HepG2 (cell line): ENCODE measurements around the gene PTPRQ. TPM values are rescaled to one million over a fixed set of nuclear protein-coding genes. Genes with fewer than 3 reads are reported as not detected.

Experiments
- ATAC-seq: fragments of 200-7000 bp; cut with Tn5 transposase; 3 replicates; pipeline ENCODE4 v1.9.1; 2020; ENCODE audit warnings: mild to moderate bottlenecking, moderate library complexity
- BruUV-seq: library from RNA; stranded (reverse); fragments of 400-500 nt; replicated peaks from 2 replicates; lab custom pipeline; 2021; lab: Mats Ljungman, UMichigan
- CTCF ChIA-PET: fragments of 300-600 bp; formaldehyde crosslinking; extraction: SDS; loops from one replicate; lab custom pipeline; 2021; ENCODE audit warnings: low total read pairs, inconsistent platforms, low intra/inter-chr PET ratio; lab: Yijun Ruan, JAX
- POLR2A ChIA-PET: fragments of 350-600 bp; sonication (Branson Sonifier 250); formaldehyde crosslinking; loops from one replicate; lab custom pipeline; 2020; ENCODE audit warnings: antibody characterized with exemption, inconsistent platforms; lab: Yijun Ruan, JAX
- DNase-seq: peaks from one replicate; pipeline ENCODE4 v3.0.0-alpha.2; 2015; ENCODE audit warnings: low spot score
- FAIRE-seq: peaks from 3 replicates; lab custom pipeline; 2011; peaks lifted over from hg19 to GRCh38; lab: Jason Lieb, UNC
- H2AFZ ChIP-seq: one replicate; pipeline ENCODE4 v1.6.1; 2011; ENCODE audit warnings: low read length, inconsistent platforms
- H3K27ac ChIP-seq: fragments of 300-600 bp; 3 replicates; pipeline ENCODE4 v1.8.0; 2011; ENCODE audit warnings: mixed run types, mild to moderate bottlenecking, mixed read lengths, low read length, inconsistent platforms; ENCODE audit not compliant: insufficient read depth; ENCODE audit errors: extremely low read length
- H3K27me3 ChIP-seq, 2 experiments: fragments of 200-600 bp in 1 of 2; 2 replicates in 1 of 2; 3 replicates in 1 of 2; pipeline versions ENCODE4 v1.6.0 to v1.8.0; 2011; ENCODE audit warnings: low read length in 2 of 2, mild to moderate bottlenecking in 2 of 2, moderate library complexity in 2 of 2, inconsistent platforms in 1 of 2; ENCODE audit not compliant: insufficient read depth in 2 of 2, control insufficient read depth in 1 of 2
- H3K36me3 ChIP-seq, 2 experiments: fragments of 200-600 bp in 1 of 2; replicated peaks in 1 of 2; 2 replicates in 1 of 2; 3 replicates in 1 of 2; pipeline versions ENCODE4 v1.5.1 to v1.8.0; 2011; ENCODE audit warnings: low read length in 2 of 2, inconsistent platforms in 1 of 2; ENCODE audit not compliant: insufficient read depth in 2 of 2, control insufficient read depth in 1 of 2
- H3K4me1 ChIP-seq: 2 replicates; pipeline ENCODE4 v1.5.1; 2012; ENCODE audit warnings: low read length, inconsistent platforms; ENCODE audit not compliant: insufficient read depth
- H3K4me2 ChIP-seq: 2 replicates; pipeline ENCODE4 v1.6.0; 2011; ENCODE audit warnings: low read depth, low read length, inconsistent platforms
- H3K4me3 ChIP-seq, 3 experiments: fragments of 200-600 bp in 1 of 3; sonication (generic), shearing (Covaris generic) in 1 of 3; replicated peaks in 1 of 3; 2 replicates each; pipeline ENCODE4 v1.5.1; 2011 to 2016; ENCODE audit warnings: low read length in 3 of 3, inconsistent platforms in 2 of 3, low read depth in 2 of 3, mild to moderate bottlenecking in 2 of 3, control low read depth in 1 of 3, mixed read lengths in 1 of 3; ENCODE audit not compliant: insufficient read depth in 1 of 3
- H3K79me2 ChIP-seq: one replicate; pipeline ENCODE4 v1.6.1; 2011; ENCODE audit warnings: low read length, inconsistent platforms; ENCODE audit not compliant: insufficient read depth
- H3K9ac ChIP-seq: 2 replicates; pipeline ENCODE4 v1.6.0; 2011; ENCODE audit warnings: mild to moderate bottlenecking, low read depth, low read length, inconsistent platforms; ENCODE audit not compliant: insufficient read depth
- H3K9me3 ChIP-seq: 2 replicates; pipeline ENCODE4 v1.5.1; 2012; ENCODE audit warnings: mild to moderate bottlenecking, low read length
- H4K20me1 ChIP-seq: 2 replicates; pipeline ENCODE4 v1.6.0; 2011; ENCODE audit warnings: inconsistent platforms, mild to moderate bottlenecking, low read length, moderate library complexity; ENCODE audit not compliant: insufficient read depth
- CREB1 ChIP-seq, 2 experiments: fragments of 450-650 bp in 1 of 2; IDR thresholded peaks; 2 replicates each; pipeline ENCODE4 v1.6.1; 2016 to 2017; ENCODE audit warnings: control low read depth in 1 of 2, mild to moderate bottlenecking in 1 of 2, missing compliant biosample characterization in 1 of 2, missing genetic modification characterization in 1 of 2
- EP300 ChIP-seq, 3 experiments: sonication (generic) in 1 of 3; formaldehyde crosslinking in 1 of 3; IDR thresholded peaks; 2 replicates each; pipeline versions ENCODE4 v1.5.1 to v1.6.1; 2011 to 2020; ENCODE audit warnings: low read depth in 2 of 3, low read length in 2 of 3, borderline replicate concordance in 1 of 3, improper control_type of control experiment in 1 of 3, mild to moderate bottlenecking in 1 of 3, missing genetic modification reagents in 1 of 3, moderate library complexity in 1 of 3
- HNRNPK ChIP-seq: fragments of 200-400 bp; formaldehyde crosslinking; IDR thresholded peaks from 2 replicates; pipeline ENCODE4 v1.6.1; 2018; ENCODE audit warnings: low read length, low read depth, moderate library complexity, mild to moderate bottlenecking; ENCODE audit not compliant: poor library complexity, severe bottlenecking
- JUND ChIP-seq: sonication (generic); formaldehyde crosslinking; IDR thresholded peaks from 2 replicates; pipeline ENCODE4 v1.8.0; 2022; ENCODE audit warnings: mild to moderate bottlenecking, missing genetic modification reagents
- ZFP62 ChIP-seq: sonication (generic); formaldehyde crosslinking; IDR thresholded peaks from 2 replicates; pipeline ENCODE4 v1.4.0; 2020; ENCODE audit warnings: missing genetic modification reagents
- ZNF407 ChIP-seq: sonication (generic); formaldehyde crosslinking; IDR thresholded peaks from one replicate; pipeline ENCODE4 v1.5.1; 2020; ENCODE audit warnings: mild to moderate bottlenecking, missing genetic modification reagents; ENCODE audit errors: not compliant biosample characterization
- ZSCAN29 ChIP-seq: sonication (generic); formaldehyde crosslinking; conservative IDR thresholded peaks from 2 replicates; pipeline ENCODE4 v1.4.0; 2020; ENCODE audit warnings: mild to moderate bottlenecking, missing genetic modification reagents
- WGBS: methylation state at CpG from one replicate; pipeline ENCODE4 v1.1.6; 2017; ENCODE audit warnings: low lambda C conversion rate; 5-methylcytosine and 5-hydroxymethylcytosine counted together
- in situ Hi-C: cut with HindIII; loops from 2 replicates; pipeline ENCODE4 v1.10.0; 2017; ENCODE audit warnings: low pct_unique_long_range_greater_than_20kb; ENCODE audit not compliant: extremely low pct_ligation_motif_present
- intact Hi-C: fragments of 100-400 bp; cut with micrococcal nuclease; formaldehyde crosslinking; loops from one replicate; pipeline ENCODE4 v1.10.0; 2022; ENCODE audit not compliant: unreplicated experiment
- polyA plus RNA-seq, 8 experiments: library from polyadenylated mRNA; depleted of rRNA in 3 of 8; stranded (reverse) in 7 of 8; unstranded in 1 of 8; fragments of >200 nt; fragmentation: Illumina TruSeq in 4 of 8; extraction: Trizol in 4 of 8; gene quantifications; 2 replicates each; pipeline versions ENCODE4 v1.2.1 to v1.2.3, GENCODE V29; 2011 to 2016; ENCODE audit warnings: low read depth in 4 of 8, missing spikeins in 1 of 8, mixed read lengths in 1 of 8; ENCODE audit not compliant: insufficient read depth in 1 of 8
- total RNA-seq, 5 experiments: library from RNA; depleted of rRNA; stranded (reverse); fragments of >200 nt; fragmentation: Illumina TruSeq; extraction: Trizol; gene quantifications; 2 replicates each; pipeline ENCODE4 v1.2.3, GENCODE V29; 2016; ENCODE audit warnings: low read depth in 1 of 5

PTPRQ gene
- total and polyA plus RNA-seq, 2 of the 13 experiments (the other 11 are each of a cell fraction or from before 2014, with no cell fraction given), result not detected

- TF ChIP-seq ZSCAN29 (CRISPR knock-in tag) (no peak), HNRNPK (no peak), ZFP62 (CRISPR knock-in tag) (no peak), ZNF407 (CRISPR knock-in tag) (no peak)
Measured at GRCh38 chr12:80636832-80637231, 192.8 kb downstream of the PTPRQ start (continued).

- intact Hi-C loops, result no loop called here
- BruUV-seq, result no TSS peak
- 4% methylated on average over 2 of the region's 2 CpGs for WGBS
- H4K20me1 ChIP-seq, result no peaks in the 10 kb centered on the region
- no peaks in the 10 kb centered on the region for H3K27me3 ChIP-seq
- H3K4me3 ChIP-seq, result no peak overlapping the region
- no peak overlapping the region for H2AFZ ChIP-seq
- no peak overlapping the region for H3K27ac ChIP-seq
- H3K9me3 ChIP-seq, result no peaks in the 10 kb centered on the region
- peak; percentile 65 for TF ChIP-seq CREB1 (IDR thresholded peaks at IDR 0.05)
- TF ChIP-seq CREB1 (CRISPR knock-in tag; IDR thresholded peaks at IDR 0.05), result no peak
- TF ChIP-seq EP300 (IDR thresholded peaks at IDR 0.05; ENCODE audit: low read depth in 2 of 2, low read length in 2 of 2), result no peak
- no peak for TF ChIP-seq EP300 (CRISPR knock-in tag; IDR thresholded peaks at IDR 0.05; ENCODE audit: borderline replicate concordance)
- no peak for TF ChIP-seq JUND (CRISPR knock-in tag)
- TF ChIP-seq, all 625 proteins: peak for 1
- ATAC-seq (no peak), FAIRE-seq (no peak), DNase-seq (no peak)
- Histone ChIP-seq H3K4me2 (no peak overlapping the region), H3K4me1 (no peaks in the 10 kb centered on the region), H3K79me2 (no peaks in the 10 kb centered on the region), H3K36me3 (no peaks in the 10 kb centered on the region), H3K9ac (no peak overlapping the region)
- in situ Hi-C loops, result no loop called here
- POLR2A ChIA-PET, result no interaction called here
- CTCF ChIA-PET, result no interaction called here
Measured at GRCh38 chr12:80641936-80642335, 197.9 kb downstream of the PTPRQ start.
